Measurements from ENCODE around the gene RGS9.
"Not testable (repeated sequence)": the region's sequence is repeated elsewhere in the genome, so short reads cannot be mapped to it uniquely, and the experiment has no call there.

Gene RGS9

GRCh38 chr17:65137021-65137939, at the start of gene RGS9:
RGS9 (plus strand) TSS chr17:65137370; CDS start chr17:65137541, 171 bp downstream.
- DNase-seq (ENCODE audit: low read depth in 2 of 2), result peak; percentile 63 to 79

GRCh38 chr17:65088621-65089360, 48.4 kb upstream of the RGS9 start:
- DNase-seq (ENCODE audit: low read depth in 2 of 2), result no peak

DNA sequence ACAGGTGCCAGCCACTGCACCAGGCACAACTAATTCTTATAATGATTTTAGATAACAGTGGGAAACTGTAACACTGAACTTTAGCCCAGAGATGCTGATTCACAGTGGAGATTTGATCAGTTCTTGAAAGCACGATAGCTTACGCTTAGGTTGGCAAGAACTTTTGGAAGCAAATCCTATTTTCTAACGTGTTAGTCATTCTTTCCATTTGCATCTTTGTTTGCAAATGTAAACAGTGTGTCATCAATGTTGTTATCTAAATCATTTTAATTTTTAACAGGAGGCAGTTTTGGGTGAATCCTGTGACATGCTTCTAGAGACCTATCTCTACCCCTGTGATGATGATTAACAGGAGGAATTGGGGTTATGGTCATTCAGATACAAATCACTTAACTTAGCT, 44.9 kb upstream of the RGS9 start:
- no peak for DNase-seq (ENCODE audit: low read depth in 2 of 2)

DNA sequence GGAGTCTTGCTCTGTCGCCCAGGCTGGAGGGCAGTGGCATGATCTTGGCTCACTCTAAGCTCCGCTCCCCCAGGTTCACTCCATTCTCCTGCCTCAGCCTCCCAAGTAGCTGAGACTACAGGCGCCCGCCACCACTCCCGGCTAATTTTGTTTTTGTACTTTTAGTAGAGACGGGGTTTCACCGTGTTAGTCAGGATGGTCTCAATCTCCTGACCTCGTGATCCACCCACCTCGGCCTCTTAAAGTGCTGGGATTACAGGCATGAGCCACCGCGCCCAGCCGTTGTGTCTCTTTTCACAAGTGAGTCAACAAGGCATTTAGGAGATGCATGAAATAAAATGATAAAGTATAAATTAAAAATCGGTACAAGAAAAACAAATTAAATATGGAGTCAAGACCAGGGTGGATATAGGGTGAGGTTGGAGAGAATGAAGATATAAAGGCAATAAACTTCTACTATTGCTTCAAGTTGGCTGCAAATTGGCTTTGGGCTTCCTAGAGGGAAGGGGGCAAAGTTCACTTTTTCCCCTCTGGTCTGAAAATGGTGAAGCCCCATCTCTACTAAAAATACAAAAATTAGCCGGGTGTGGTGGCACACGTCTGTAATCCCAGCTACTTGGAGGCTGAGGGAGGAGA, 44.3 kb upstream of the RGS9 start:
- DNase-seq (ENCODE audit: low read depth in 2 of 2), result not testable (repeated sequence)

DNA sequence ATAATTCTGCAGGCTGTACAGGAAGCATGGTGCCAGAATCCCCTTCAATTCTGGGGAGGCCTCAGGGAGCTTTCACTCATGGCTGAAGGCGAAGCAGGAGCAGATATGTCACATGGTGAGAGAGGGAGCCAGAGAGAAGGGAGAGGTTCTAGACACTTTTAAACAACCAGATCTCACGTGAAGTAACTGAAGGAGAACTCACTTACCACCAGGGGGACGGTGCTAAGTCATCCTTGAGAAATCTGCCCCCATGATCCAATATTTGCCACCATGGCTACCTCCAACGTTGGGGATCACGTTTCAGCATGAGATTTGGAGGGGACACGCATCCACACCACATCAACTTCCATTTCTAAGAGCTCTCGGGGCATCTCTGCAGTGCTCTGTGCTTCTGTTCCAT, 43.2 kb upstream of the RGS9 start:
- DNase-seq (ENCODE audit: low read depth in 2 of 2), result no peak

GRCh38 chr17:65095465-65095864, 41.7 kb upstream of the RGS9 start:
- DNase-seq (ENCODE audit: low read depth in 2 of 2), result no peak

DNA sequence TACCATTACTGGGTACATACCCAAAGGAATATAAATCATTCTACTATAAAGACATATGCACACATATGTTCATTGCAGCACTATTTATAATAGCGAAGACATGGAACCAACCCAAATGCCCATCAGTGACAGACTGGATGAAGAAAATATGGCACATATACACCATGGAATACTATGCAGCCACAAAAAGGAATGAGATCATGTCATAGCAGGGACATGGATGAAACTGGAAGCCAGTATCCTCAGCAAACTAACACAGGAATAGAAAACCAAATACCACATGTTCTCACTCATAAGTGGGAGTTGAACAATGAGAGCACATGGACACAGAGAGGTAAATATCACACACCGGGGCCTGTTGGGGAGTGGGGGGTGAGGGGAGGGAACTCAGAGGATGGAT, 40.8 kb upstream of the RGS9 start:
- DNase-seq (ENCODE audit: low read depth in 2 of 2), result not testable (repeated sequence)

DNA sequence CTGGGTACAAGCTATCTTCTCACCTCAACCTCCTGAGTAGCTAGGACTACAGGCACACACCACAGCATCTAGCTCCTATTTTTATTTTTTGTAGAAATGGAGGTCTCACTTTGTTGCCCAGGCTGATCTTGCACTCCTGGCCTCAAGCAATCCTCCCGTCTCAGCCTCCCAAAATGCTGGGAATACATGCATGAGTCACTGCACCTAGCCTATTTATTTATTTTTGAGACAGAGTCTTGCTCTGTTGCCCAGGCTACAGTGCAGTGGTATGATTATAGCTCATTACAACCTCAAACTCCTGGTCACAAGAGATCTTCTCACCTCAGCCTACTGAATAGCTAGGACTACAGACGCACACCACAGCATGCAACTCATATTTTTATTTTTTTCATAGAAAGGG, 40.1 kb upstream of the RGS9 start:
- DNase-seq (ENCODE audit: low read depth in 2 of 2), result no peak

- DNase-seq (ENCODE audit: low read depth in 2 of 2), result no peak
Measured at GRCh38 chr17:65099475-65099874, 37.7 kb upstream of the RGS9 start.

GRCh38 chr17:65099941-65100315, 37.2 kb upstream of the RGS9 start:
- peak; percentile 70 to 75 for DNase-seq (ENCODE audit: low read depth in 2 of 2)

GRCh38 chr17:65100316-65101140, 36.6 kb upstream of the RGS9 start:
- DNase-seq (ENCODE audit: low read depth in 2 of 2), result peak; percentile 62 to 76

- DNase-seq (ENCODE audit: low read depth in 2 of 2), result no peak
Measured at GRCh38 chr17:65101371-65101770, 35.8 kb upstream of the RGS9 start.

DNA sequence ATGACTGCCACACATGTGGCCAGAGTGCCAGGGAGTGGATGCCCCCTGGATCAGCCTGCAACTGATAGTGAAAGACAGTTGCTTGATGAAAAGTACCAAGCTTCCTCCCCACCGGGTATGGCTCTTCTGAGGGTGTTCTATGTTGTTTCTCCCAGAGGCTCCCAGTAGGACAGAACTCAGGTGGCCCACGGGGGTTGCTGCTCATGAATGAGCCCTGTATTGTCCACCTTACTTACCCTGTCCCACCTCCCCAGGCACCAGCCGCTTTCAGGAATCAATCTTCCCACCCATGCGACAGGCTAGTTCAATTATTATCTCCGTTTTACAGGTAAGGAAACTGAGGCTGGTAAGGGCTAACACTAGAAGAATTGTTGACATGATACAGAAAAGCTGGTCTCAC, 34.9 kb upstream of the RGS9 start:
- DNase-seq (ENCODE audit: low read depth in 2 of 2), result no peak

DNA sequence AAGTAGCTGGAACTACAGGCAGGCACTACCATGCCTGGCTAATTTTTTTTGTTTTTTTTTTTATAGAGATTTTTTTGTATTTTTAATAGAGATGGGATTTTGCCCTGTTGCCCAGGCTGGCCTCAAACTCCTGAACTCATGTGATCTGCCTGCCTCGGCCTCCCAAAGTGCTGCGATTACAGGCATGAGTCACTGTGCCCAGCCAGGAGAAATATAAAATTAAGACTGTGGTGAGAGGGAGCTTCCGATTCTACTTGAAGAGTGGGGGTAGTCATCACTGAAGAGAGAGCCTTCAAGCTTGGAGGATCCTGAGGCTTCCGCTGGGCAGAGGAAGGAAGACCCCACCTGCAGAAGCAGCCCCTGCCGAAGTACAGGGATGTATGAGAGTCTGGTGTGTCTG, 34.4 kb upstream of the RGS9 start:
- no peak for DNase-seq (ENCODE audit: low read depth in 2 of 2)

GRCh38 chr17:65103431-65103830, 33.7 kb upstream of the RGS9 start:
- DNase-seq (ENCODE audit: low read depth in 2 of 2), result no peak

DNA sequence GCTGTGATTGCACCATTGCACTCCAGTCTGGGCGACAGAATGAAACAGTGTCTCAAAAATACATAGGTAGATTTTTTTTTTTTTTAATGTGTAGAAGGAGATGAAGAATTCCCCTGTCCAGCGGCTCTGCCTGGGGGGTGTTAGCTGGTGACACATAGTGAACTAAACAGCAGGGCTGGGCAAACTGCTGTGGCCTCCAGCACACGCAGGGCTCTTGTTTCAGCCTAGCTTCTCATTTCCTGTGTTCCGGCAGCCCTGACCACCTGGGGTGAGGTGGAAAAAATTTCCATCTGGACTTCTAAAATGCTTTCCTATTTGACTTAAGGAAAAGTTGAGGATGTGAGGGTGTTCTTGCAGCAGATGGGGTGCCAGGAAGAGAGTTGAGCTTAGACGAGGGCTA, 33.3 kb upstream of the RGS9 start:
- DNase-seq (ENCODE audit: low read depth in 2 of 2), result no peak

DNA sequence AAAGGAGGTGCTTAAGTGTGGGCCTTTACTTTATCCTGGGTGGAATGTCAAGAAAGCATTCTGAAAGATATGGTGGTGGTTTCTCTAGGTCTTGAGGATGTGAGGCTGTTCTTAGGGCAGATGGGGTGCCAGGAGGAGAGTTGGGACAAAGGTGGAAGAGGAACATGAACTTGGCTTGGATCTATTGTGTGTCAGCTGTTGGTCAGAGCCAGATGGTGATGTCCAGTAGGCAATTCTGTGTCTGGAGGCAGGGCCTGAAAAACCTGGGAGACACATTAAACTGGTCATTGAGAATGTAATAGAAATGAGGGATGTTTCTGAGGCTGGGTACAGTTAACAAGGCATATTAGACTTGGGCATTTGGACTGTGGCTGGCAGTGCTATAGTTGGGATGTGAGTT, 32.6 kb upstream of the RGS9 start:
- no peak for DNase-seq (ENCODE audit: low read depth in 2 of 2)

GRCh38 chr17:65104973-65105372, 32.2 kb upstream of the RGS9 start:
- DNase-seq (ENCODE audit: low read depth in 2 of 2), result no peak

- DNase-seq (ENCODE audit: low read depth in 2 of 2), result no peak
Measured at GRCh38 chr17:65108152-65108551, 29.0 kb upstream of the RGS9 start.

DNA sequence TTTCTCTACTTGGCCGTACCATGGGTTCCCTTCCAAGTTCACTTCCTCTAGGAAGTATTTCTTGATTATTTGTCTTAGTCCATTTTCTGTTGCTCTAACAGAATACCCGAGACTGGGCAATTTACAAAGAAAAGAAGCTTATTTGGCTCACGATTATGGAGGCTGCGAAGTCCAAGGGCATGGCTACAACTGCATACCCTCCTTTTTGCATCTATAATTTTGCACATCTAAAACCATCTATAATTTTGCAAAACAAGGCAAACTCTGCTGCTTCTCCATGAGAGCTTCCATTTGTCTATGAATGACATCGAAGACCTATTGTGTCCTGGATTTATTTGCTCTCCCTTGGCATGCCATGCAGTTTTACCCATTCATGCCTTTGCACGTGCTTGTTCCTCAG, 27.6 kb upstream of the RGS9 start:
- DNase-seq (ENCODE audit: low read depth in 2 of 2), result no peak

GRCh38 chr17:65109990-65110680, 27.0 kb upstream of the RGS9 start:
- DNase-seq (ENCODE audit: low read depth in 2 of 2), result no peak
